Psoas muscle (tissue), 8 donors: Measurements from ENCODE around the gene TMEM114. TPM values are rescaled to one million over a fixed set of nuclear protein-coding genes. Genes with fewer than 3 reads are reported as not detected.

Source experiments
- ATAC-seq, 4 donors: fragments of 200-7000 bp; cut with Tn5 transposase; one replicate each; pipeline ENCODE4 v1.9.1; 2020; ENCODE audit warnings: moderate library complexity in 3 of 4, mild to moderate bottlenecking in 2 of 4
- DNase-seq, 2 donors: peaks; one replicate each; pipeline ENCODE4 v3.0.0-alpha.2; 2020
- H3K27ac ChIP-seq: fragments of 200-600 bp; one replicate; pipeline ENCODE4 v1.8.0; 2022
- H3K27me3 ChIP-seq, 3 donors: fragments of 200-600 bp in 1 of 3; one replicate each; pipeline versions ENCODE4 v1.6.1 to v1.8.0; 2013 to 2022; ENCODE audit warnings: low read length in 2 of 3, mild to moderate bottlenecking in 2 of 3, moderate library complexity in 1 of 3; ENCODE audit not compliant: insufficient read depth in 3 of 3
- H3K36me3 ChIP-seq, 2 donors: fragments of 200-600 bp in 1 of 2; one replicate each; pipeline versions ENCODE4 v1.6.1 to v1.8.0; 2013 to 2022; ENCODE audit warnings: low read depth in 1 of 2, mild to moderate bottlenecking in 1 of 2, moderate library complexity in 1 of 2; ENCODE audit not compliant: insufficient read depth in 1 of 2
- H3K4me1 ChIP-seq: fragments of 200-600 bp; one replicate; pipeline ENCODE4 v1.8.0; 2022
- H3K4me3 ChIP-seq: fragments of 200-600 bp; one replicate; pipeline ENCODE4 v1.8.0; 2022; ENCODE audit warnings: mild to moderate bottlenecking
- H3K9me3 ChIP-seq: fragments of 200-600 bp; one replicate; pipeline ENCODE4 v1.8.0; 2022
- WGBS, 3 donors: extraction: QIAGEN DNeasy Blood & Tissue Kit; methylation state at CpG; one replicate each; pipeline versions ENCODE4 v1.1.6 to v1.1.7; 2013; 5-methylcytosine and 5-hydroxymethylcytosine counted together
- intact Hi-C, 2 donors: fragments of 100-400 bp; cut with DNase I; formaldehyde crosslinking; loops; one replicate each; pipeline versions ENCODE4 v1.11.0 to v1.14.2; 2022
- polyA plus RNA-seq, 3 donors: library from polyadenylated mRNA; stranded (reverse); fragments of 200-250 nt; gene quantifications; one replicate each; pipeline ENCODE4 v1.2.3, GENCODE V29; 2013
- total RNA-seq, 4 donors: library from RNA; stranded (reverse); fragmentation: NEBNext Ultra II Directional in 2 of 4; extraction: Animal tissue kit (Norgen Biotek cat#: 25700) in 2 of 4; gene quantifications; one replicate each; pipeline versions ENCODE4 v1.2.1 to v1.2.4, GENCODE V29; 2021 to 2023
- TF ChIP-seq, protein P1 (sequence below): fragments of 200-600 bp; IDR thresholded peaks from one replicate; pipeline ENCODE4 v1.8.0; 2022; ENCODE audit warnings: antibody characterized with exemption
- donor health status: healthy with polysubstance abuse.
- donor health status: DM: no; HTN: no; CAD: no; lungs with moderate emphysema.
- donor health status: Bipolar disorder and iron deficiency.
- donor health status: healthy.
- donor health status: DM: yes; HTN: yes; CAD: no.
- donor health status: DM: no; HTN: no; CAD: no.
- donor health status: DM: no; HTN: no; CAD: no.
- donor health status: DM: yes; HTN: yes; CAD: no.

The TMEM114 gene
- total and polyA plus RNA-seq, 7 donors, result not detected

DNA sequence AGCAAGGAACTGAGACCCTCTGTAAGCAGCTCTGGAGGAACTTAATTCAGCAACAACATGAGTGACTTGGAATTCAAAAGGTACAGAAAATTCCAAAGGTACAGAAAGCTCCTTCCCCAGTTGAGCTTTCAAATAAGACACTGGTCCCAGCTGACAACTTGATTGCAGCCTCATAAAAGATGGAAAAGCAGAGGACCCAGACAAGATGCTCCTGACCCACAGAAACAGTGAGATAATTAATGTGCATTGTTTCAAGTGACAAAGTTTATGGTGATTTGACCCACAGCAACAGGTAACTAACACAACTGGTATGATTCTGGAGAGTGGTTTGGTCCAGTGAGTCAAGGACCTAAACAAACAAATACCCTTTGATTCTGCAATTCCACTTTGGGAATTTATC, 15.2 kb upstream of the TMEM114 start:
- Histone ChIP-seq H3K27me3 (peaks cover 0 to 7% (median 0%) of the 10 kb centered on the region in 3 donors), H3K4me3 (no peak overlapping the region), H3K9me3 (no peaks in the 10 kb centered on the region), H3K4me1 (no peaks in the 10 kb centered on the region), H3K27ac (no peak overlapping the region), H3K36me3 (no peaks in the 10 kb centered on the region)
- DNase-seq (no peak), ATAC-seq (no peak)
- TF ChIP-seq, protein P1, sequence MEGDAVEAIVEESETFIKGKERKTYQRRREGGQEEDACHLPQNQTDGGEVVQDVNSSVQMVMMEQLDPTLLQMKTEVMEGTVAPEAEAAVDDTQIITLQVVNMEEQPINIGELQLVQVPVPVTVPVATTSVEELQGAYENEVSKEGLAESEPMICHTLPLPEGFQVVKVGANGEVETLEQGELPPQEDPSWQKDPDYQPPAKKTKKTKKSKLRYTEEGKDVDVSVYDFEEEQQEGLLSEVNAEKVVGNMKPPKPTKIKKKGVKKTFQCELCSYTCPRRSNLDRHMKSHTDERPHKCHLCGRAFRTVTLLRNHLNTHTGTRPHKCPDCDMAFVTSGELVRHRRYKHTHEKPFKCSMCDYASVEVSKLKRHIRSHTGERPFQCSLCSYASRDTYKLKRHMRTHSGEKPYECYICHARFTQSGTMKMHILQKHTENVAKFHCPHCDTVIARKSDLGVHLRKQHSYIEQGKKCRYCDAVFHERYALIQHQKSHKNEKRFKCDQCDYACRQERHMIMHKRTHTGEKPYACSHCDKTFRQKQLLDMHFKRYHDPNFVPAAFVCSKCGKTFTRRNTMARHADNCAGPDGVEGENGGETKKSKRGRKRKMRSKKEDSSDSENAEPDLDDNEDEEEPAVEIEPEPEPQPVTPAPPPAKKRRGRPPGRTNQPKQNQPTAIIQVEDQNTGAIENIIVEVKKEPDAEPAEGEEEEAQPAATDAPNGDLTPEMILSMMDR, result no peak
- intact Hi-C loops, result no loop called here

DNA sequence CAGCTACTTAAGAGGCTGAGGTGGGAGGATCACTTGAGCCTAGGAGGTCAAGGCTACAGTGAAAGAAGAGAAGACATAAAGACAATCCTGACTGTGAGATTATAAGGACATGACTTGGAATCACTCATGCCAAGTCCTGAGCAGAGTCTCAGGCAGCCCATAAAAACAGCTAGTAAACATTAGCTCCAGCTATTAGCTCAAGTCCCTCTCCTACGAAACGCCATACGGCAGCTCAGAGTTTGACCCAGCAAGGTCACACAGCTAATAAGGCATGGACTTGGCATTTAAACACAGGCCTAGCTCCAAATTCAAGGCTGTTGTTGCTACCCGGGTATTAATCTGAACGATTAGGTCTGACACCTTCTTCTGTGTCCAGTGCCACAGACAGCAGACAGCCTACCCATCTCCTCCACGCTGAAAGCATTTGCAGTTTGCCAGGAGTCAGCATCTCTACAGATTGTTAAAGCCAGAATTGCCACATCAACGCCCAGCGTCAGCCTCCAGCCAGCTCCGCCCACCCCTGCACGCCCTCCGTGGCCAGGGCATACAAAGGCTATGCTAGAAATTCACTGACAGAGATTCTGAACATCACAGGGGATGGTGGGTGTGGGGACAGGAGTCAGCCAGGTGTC, 9.9 kb upstream of the TMEM114 start:
- Histone ChIP-seq H3K4me3 (no peak overlapping the region), H3K9me3 (peaks cover 6% of the 10 kb centered on the region), H3K27me3 (peaks cover 0 to 3% (median 3%) of the 10 kb centered on the region in 3 donors), H3K36me3 (no peaks in the 10 kb centered on the region), H3K4me1 (no peaks in the 10 kb centered on the region), H3K27ac (no peak overlapping the region)
- TF ChIP-seq, protein P1, result no peak
- no peak for ATAC-seq
- intact Hi-C loops, result no loop called here
- WGBS, 3 donors, result 33 to 45% (median 42%) methylated on average over 11 of the region's 11 CpGs
- no peak for DNase-seq

DNA sequence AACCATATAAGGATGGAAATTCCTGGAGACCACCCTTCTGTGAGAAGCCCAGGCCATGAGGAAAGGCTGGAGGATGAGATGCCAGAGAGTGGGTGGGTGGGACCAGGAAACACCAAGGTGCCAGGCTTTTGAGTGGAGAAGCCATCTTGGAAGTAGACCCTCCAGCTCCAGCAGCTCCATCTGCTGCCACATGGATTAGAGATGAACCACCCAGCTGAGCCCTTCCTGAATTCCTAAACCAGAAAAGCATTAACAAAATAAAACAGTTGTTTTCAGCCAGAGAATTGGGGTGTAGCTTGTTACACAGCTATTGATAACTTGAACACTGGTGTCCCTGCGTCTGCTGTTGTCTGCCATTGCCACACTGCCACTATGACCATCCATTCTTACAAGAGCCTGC, 6.3 kb upstream of the TMEM114 start:
- intact Hi-C loops, result no loop called here
- H3K27me3 ChIP-seq, result peaks cover 0 to 16% (median 3%) of the 10 kb centered on the region in 3 donors
- no peak for ATAC-seq
- H3K36me3 ChIP-seq, result no peaks in the 10 kb centered on the region
- H3K9me3 ChIP-seq, result peaks cover 6% of the 10 kb centered on the region
- TF ChIP-seq, protein P1, result no peak
- no peak overlapping the region for H3K4me3 ChIP-seq
- H3K27ac ChIP-seq, result no peak overlapping the region
- no peaks in the 10 kb centered on the region for H3K4me1 ChIP-seq
- WGBS, 3 donors, result 79 to 100% (median 88%) methylated on average over 1 of the region's 1 CpG
- DNase-seq, result no peak

DNA sequence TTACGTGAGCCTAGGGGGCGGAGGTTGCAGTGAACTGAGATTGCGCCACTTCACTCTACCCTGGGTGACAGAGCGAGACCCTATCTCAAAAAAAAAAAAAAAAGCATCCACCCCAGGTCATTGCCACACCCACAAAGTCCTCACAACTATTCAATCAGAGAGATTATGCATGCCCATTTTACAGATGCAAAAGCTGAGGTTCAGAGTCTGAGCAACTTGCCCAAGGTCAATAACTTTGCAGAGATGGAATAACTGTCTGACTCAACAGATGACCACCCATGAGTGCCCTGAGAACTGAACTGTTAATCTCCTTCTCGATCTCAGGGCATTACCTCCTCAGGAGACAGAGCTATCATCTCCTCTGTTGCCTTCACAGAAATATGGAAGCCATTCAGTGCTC, 5.5 kb upstream of the TMEM114 start:
- Histone ChIP-seq H3K4me3 (no peak overlapping the region), H3K4me1 (no peaks in the 10 kb centered on the region), H3K9me3 (peaks cover 6% of the 10 kb centered on the region), H3K27ac (no peak overlapping the region), H3K36me3 (no peaks in the 10 kb centered on the region), H3K27me3 (peaks cover 0 to 19% (median 3%) of the 10 kb centered on the region in 3 donors)
- DNase-seq (no peak), ATAC-seq (no peak)
- 88 to 89% (median 88%) methylated on average over 5 of the region's 5 CpGs for WGBS, 3 donors
- intact Hi-C loops, result no loop called here
- TF ChIP-seq, protein P1, result no peak

DNA sequence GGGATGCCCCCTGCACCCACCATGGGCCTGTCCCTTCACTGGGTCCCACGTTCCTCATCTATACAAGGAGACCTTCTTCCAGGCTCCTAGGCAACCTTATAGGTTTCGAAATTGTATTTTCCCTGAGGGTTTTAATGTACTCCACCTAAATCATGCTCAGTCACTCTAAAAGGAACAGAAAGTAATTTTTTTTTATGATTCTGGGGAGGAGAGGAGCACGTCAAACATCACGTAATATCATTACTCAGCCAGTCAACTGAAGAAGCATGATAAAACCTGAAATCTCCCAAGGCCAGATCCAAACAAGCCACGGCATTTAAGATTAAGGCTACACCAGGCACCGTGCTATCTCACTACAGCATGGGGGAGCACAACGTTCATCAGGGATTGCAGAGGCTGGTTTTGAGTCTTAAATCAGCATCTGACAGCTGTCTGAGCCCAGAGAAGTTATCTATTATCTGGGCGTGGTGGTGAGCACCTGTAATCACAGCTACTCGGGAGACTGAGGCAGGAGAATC, 3.9 kb upstream of the TMEM114 start:
- ATAC-seq, result no peak
- H3K27me3 ChIP-seq, result peaks cover 3 to 34% (median 13%) of the 10 kb centered on the region in 3 donors
- no peak overlapping the region for H3K4me3 ChIP-seq
- no peaks in the 10 kb centered on the region for H3K36me3 ChIP-seq
- DNase-seq, result no peak
- H3K9me3 ChIP-seq, result peaks cover 6% of the 10 kb centered on the region
- intact Hi-C loops, result no loop called here
- TF ChIP-seq, protein P1, result no peak
- H3K4me1 ChIP-seq, result no peaks in the 10 kb centered on the region
- H3K27ac ChIP-seq, result no peak overlapping the region
- 64 to 66% (median 65%) methylated on average over 9 of the region's 9 CpGs for WGBS, 3 donors
